GM19239 (cell line): ENCODE results near the gene MRC1.

Experiments
- DNase-seq: peaks from one replicate; pipeline ENCODE4 v3.0.0; 2011; ENCODE audit warnings: low spot score; ENCODE audit not compliant: insufficient read length
- FAIRE-seq: peaks from 2 replicates; lab custom pipeline; 2011; peaks lifted over from hg19 to GRCh38; lab: Jason Lieb, UNC

MRC1 gene

DNA sequence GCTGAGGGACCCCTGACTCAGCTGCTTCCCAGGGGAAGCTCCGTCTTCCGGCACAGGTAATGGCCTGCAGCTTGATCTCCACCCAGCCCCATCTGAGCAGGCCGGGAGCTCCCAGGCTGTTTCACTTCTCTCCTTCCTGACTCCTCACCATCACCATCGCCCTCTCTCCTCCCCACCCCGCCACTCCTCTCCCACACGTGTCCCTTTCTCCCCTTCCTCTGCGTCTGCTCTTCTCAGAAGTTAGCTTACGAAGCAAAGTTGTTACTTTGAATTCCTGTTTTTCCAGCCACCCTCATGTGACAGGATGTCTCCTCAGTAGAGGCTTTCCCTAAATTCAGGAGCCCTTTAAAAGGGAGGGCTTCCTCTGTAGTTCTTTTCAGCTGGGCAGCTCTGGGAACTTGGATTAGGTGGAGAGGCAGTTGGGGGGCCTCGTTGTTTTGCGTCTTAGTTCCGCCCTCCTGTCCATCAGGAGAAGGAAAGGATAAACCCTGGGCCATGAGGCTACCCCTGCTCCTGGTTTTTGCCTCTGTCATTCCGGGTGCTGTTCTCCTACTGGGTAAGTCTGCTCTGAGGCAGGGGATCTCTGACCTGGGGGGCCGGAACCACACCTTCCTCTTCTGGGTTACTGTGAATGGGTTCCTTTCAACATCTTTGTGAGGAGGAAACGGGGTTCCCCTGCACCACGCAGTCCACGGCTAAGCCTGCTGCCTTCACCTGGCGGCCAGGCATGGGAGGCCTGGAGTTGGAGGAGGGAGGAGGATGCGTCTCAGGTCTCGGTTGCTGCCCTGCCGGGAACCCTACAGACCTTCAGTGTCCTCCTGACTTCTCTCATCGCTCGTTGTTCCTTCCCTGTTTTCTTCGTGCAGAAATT, at the start of gene MRC1:
MRC1 (plus strand) TSS at position 378 of the 871 bp plus-strand sequence; CDS start at position 496, 118 bp downstream.
- DNase-seq: no peak
- FAIRE-seq: no peak

- no peak for FAIRE-seq
- no peak for DNase-seq
Measured at GRCh38 chr10:17764142-17764541, 45.0 kb upstream of the MRC1 start.

DNA sequence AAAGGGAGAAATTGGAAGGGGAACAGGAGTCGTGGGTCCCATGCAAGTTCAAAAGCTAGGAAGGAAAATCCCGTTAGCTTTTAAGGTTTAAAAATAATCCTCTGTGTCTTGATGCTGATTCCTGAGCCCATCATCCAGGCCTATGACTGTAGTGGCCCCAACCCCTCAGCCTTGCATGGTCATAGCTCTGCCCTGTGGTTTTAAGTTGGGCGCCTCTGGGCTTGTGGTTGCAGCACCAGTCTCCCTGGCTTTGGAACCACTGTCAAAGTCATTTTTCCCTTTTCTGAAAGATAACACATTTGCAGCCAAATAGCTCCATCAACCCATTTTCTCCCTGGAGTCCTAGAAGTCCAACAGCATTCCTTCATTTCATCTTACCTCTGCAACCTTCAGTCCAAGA, 43.5 kb upstream of the MRC1 start:
- FAIRE-seq (no peak), DNase-seq (no peak)

GRCh38 chr10:17766731-17767130, 42.4 kb upstream of the MRC1 start:
- FAIRE-seq (no peak), DNase-seq (no peak)

DNA sequence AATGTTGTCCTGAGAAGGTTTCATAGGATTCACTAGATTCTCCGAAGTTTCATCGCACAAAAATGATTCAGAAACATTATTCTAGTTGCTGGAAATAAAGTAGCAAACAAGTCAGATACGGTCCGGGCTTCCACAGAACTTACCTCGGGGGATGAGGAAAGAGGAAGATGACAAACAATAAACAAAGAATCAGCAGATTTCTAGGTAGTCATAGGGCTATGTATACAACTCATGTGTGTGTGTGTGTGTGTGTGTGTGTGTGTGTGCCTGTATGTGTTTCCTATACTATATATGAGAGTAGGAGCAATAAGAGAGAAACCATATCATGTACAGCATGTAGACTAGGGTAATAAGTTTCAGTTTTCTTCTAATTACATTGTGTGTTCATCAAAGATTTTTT, 40.7 kb upstream of the MRC1 start:
- FAIRE-seq (no peak), DNase-seq (no peak)

- FAIRE-seq: peak; percentile 14
- no peak for DNase-seq
Measured at GRCh38 chr10:17768957-17769356, 40.2 kb upstream of the MRC1 start.

DNA sequence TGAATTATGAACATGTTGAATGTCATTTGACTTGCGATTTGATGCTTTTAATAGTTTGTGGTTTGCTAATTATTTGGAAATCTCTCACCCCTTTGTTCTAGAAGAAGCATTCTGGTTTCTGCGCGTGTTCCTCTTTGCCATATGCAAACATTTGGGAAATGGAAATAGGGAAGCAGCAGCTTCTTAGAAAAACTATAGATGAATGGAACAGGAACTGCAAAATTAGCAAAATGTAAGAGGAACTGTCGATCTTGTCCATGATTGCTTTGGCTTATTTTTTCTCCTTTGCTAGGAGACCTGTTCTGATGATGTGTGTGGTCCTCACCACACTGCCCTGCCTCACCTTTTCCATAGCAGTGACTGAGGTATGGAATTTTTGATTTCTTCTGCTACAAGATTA, 38.1 kb upstream of the MRC1 start:
- FAIRE-seq: no peak
- no peak for DNase-seq

GRCh38 chr10:17779784-17780183, 29.4 kb upstream of the MRC1 start:
- FAIRE-seq (no peak), DNase-seq (no peak)

GRCh38 chr10:17780727-17781126, 28.4 kb upstream of the MRC1 start:
- no peak for DNase-seq
- no peak for FAIRE-seq

- FAIRE-seq: no peak
- DNase-seq: no peak
Measured at GRCh38 chr10:17781856-17782255, 27.3 kb upstream of the MRC1 start.

- FAIRE-seq (no peak), DNase-seq (no peak)
Measured at GRCh38 chr10:17782921-17783665, 26.1 kb upstream of the MRC1 start.

GRCh38 chr10:17783751-17784150, 25.4 kb upstream of the MRC1 start:
- no peak for FAIRE-seq
- no peak for DNase-seq

GRCh38 chr10:17784688-17785087, 24.5 kb upstream of the MRC1 start:
- DNase-seq: no peak
- FAIRE-seq: no peak

- DNase-seq (no peak), FAIRE-seq (no peak)
Measured at GRCh38 chr10:17785276-17785930, 23.7 kb upstream of the MRC1 start.

- no peak for DNase-seq
- no peak for FAIRE-seq
Measured at GRCh38 chr10:17787087-17787961, 21.8 kb upstream of the MRC1 start.

DNA sequence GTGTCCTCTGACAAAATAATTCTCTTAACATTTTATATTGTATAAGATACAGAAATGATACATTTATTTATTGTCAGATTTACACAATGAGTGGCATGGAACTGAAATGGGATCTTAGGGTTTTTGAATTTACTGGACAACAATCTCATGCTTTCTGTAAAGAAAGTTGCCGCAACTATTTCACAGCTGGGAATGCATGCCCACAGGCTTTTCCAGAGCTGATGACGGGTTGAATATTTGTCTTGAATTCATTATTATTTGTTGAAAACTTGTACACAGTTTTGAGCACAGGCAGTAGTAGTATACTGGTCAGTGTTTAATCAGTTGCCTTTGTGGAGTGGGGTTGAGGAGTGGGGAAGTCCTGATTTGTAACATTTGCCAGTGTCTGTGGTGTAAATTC, 20.5 kb upstream of the MRC1 start:
- FAIRE-seq (no peak), DNase-seq (no peak)

- no peak for FAIRE-seq
- DNase-seq: no peak
Measured at GRCh38 chr10:17789396-17789795, 19.8 kb upstream of the MRC1 start.

- FAIRE-seq (no peak), DNase-seq (no peak)
Measured at GRCh38 chr10:17790651-17791050, 18.5 kb upstream of the MRC1 start.

GRCh38 chr10:17792991-17793390, 16.2 kb upstream of the MRC1 start:
- DNase-seq (no peak), FAIRE-seq (no peak)
